GM19452 (cell line): ENCODE measurements around the gene ZNF777.
"Not testable (repeated sequence)": the region's sequence is repeated elsewhere in the genome, so short reads cannot be mapped to it uniquely, and the experiment has no call there.

Source experiments
- ATAC-seq: cut with Tn5 transposase; IDR thresholded peaks from one replicate; pipeline ENCODE4 v1.9.1; 2021; ENCODE audit not compliant: unreplicated experiment

ZNF777 gene

DNA sequence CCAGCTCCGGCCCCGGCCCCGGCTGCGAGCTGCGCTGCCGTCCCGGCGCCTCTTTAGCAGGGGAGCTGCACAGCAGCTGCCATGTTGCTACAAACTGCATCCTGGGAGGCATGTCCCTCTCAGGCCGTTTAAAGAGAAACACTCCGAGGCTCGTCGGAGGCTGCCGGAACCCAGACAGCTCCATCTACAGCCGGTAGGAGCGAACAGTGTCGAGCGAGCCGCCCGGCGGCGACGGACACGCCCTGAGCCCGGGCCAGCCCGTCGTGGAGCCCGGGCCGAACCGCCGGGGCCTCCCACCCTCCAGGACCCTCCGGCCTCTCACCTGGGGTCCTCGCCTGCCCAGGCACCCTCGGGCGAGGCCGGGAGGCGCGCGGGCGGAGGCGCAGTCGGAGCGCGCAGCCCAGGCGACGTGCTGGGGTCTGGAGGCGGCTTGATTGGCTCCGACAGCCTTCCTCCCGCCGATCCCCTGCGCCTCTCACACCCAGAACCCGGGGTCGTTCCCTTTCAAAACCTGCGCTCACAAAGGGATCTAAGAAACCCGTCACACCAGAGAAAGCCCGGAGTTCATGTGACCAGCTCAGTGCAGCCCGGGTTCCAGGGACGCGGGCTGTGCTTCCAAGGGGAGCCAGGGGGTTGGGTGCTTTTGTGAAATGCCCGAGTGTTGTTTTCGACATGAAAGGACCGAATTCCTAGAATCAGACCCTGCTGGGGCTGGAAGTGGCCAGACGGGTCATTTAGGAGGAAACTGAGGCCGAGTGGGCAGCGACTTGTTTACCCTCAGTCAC lies at the start of gene ZNF777:
Gene ZNF777, minus strand, starts transcription at position 570 of the 785 bp plus-strand sequence. CDS start 5,040 bp downstream, outside the sequence.
- ATAC-seq, result peak; percentile 95

DNA sequence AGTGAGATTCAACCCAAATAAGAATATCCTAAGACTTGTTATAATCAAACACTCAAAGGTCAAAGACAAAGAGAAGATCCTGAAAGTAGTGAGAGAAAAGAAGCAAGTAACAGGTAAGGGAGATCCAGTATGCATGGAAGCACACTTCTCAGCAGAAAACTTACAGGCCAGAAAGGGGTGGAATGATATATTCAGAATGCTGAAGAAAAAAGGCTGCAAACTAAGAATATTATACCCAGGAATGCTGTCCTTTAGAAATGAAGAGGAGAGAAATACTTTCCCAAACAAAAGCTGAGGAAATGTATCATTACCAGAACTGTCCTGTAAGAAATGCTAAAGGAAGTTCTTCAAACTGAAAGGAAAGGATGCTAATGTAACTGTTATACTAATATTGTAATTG lies 49.4 kb upstream of the ZNF777 start:
- ATAC-seq, result no peak

DNA sequence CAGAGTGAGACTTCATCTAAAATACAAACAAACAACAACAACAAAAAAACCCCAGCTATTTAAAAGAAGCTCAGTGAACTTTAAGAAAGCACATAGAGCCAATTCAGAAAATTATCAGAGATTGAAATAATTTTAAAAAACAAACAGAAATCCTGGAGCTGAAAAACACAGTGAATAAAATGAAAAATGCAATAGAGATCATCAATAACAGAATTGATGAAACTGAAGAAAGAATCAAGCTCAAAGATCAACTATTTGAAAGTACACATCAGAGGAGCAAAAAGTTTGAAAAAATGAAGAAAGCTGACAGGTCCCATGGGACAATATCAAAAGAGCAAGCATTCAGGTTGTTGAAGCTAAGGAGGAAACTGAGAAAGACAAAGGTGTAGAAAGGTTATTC lies 48.9 kb upstream of the ZNF777 start:
- ATAC-seq, result no peak

DNA sequence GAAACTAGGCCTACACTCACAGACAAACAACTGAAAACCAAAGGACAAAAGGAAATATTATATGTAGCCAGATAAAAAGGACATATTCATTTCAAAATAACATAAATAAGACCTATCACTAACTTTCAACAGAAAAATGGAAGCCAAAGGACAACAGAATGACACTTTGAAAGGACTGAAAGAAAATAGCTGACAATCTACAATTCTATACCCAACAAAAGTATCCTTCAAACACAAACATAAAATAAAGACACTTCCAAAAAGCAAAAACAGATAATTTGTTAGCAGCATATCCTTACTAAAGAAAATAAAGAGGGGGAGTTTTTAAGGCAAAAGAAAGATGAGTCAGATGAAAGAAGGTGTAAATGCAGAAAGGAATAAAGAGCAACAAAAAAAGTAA lies 44.7 kb upstream of the ZNF777 start:
- ATAC-seq, result no peak

DNA sequence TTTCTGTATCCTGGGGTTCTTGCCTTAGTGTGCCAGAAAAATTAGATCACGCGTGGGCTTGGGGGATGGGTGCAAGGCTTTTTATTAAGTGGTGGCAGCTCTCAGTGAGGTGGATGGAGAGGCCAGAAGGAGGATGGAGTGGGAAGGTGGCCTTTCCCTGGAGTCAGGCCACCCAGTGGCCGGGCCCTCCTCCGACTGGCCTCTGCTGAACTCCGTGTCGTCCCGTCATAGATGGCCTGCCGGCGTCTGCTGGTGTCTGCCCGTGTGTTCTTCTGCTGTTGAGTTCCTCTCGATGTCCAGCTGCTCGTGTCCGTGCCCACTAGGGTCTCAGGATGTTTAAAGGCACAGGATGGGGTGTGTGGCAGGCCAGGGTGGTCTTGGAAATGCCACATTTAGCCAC lies 40.8 kb upstream of the ZNF777 start:
- ATAC-seq, result no peak

DNA sequence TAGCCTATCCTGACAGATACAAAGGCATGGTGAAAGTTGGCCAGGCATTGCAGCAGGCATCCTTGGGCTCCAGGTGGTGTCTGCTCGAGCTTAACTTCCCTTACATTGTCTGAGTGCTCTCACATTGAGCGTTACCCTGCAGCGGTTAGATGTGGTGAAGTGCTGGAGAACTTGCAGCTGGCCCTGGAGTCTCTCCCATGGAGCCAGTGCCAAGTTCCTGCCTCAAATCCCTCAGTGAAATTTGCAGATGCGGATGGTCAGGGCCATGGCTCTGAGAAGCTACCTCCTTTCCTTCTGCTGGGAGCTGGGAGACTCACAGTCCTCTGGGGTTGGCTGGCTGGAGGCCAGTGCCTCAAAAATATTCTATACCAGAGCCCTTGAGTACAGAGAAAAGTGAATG lies 40.0 kb upstream of the ZNF777 start:
- ATAC-seq, result no peak

DNA sequence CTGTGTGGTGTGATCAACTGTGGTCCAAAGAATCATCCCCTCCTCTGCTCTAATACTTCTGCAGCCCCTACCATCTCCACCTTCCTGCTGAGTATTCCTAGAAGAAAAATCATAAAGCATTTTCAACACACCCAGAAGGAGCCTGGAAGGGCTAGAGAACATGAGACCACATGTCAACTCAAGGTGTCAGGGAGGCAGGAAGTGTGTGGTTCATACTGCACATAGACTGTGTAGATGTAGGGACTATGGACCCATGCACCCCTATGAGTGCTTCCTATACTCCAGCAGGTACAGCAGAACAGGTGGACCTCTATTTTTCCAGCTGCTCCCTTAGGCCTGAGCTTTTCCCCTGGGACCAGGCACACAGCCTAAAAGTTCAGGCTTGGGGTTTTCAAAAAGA lies 39.3 kb upstream of the ZNF777 start:
- ATAC-seq, result no peak

DNA sequence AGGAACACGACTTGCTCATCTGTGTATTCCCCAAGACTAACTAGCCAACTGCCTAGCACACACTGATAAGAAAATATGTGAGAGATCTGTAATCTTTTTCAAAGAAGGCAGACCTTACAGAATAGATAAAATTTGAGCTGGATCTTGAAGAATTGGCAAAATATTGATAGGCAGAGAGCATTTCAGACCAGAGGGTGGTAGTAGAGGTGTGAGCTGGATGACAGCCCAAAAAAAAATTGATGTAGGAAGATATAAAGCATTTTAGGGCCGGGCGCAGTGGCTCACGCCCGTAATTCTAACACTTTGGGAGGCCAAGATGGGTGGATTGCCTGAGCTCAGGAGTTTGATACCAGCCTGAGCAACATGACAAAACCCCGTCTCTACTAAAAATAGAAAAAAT lies 37.9 kb upstream of the ZNF777 start:
- no peak for ATAC-seq

DNA sequence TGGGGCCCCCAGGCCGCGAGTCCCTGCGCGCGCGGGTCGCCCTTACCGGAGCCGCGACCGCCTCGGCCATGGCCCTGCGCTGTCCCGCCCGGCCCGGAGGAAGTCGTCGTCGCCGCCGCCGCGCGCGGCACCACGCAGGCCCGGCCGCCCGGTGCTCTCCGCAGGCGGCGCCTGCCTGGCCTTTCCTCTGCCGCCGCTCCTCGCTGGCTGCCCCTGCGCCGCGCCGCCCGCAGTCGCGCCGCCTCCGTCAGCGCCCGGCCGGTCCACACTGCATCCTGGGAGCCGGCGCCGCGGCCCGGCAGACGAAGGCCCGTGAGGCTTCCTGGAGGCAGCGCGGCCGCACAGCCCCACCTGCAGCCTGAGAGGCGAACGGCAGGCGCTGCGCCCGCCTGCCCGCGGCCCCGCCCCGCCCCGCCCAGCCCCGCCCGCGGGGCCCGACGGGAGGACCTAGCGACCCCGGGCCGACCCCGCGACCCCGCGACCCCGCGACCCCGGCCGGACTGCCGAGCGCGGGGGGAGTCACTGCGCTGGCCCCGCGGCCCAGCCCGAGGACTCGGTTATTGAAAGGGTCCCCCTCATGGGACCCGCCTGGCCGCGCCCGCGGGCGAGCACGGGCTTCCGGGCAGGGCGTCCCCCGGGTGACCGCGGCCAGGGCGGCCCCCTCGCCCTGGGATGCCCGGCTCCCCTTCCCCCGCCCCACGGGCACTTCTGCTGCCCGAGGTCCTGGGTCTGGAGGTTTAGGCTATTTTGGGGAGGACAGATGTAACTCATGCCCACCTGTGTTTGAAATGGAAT lies 36.8 kb upstream of the ZNF777 start, which contains the start of gene ZNF746:
Gene ZNF746, minus strand, starts transcription at position 343 of the 795 bp plus-strand sequence. Its CDS starts 273 bp downstream, at position 70.
- peak; percentile 97 for ATAC-seq

DNA sequence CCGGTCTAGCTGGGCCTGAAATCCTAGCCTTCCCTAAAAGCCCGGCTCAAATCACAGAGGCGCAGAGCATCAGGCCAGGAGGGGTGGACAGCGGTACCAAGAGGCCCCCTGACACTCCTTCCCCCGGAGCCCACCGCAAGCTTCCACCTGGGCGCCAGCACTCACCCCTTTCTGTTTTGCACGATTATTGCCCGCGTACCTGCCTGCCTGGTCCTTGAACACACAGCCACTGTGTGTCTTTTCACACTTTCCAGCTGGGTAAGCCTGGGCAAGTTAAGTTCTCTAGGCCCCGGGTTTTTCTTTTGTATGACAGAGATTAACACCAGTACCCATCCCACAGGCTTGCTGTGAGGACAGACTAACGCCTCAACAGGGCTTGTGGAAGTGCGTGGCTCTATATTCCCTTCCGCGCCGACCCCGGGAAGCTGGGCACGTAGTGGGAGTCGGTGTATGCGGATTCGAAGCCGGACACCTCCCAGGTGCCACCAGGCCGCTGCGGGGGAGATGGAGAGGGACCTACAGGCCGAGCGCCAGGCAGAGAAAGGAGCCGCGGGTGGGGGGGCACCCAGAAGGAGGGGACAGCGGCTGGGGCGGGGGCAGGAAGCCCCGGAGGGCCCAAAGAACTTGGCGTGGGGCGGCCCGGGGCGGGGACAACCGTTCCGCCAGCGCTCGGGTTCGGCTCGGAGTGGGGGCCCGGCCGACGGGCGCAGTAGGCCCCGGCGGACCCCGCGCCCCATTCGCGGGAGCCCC lies 36.0 kb upstream of the ZNF777 start:
- ATAC-seq, result peak; percentile 24

DNA sequence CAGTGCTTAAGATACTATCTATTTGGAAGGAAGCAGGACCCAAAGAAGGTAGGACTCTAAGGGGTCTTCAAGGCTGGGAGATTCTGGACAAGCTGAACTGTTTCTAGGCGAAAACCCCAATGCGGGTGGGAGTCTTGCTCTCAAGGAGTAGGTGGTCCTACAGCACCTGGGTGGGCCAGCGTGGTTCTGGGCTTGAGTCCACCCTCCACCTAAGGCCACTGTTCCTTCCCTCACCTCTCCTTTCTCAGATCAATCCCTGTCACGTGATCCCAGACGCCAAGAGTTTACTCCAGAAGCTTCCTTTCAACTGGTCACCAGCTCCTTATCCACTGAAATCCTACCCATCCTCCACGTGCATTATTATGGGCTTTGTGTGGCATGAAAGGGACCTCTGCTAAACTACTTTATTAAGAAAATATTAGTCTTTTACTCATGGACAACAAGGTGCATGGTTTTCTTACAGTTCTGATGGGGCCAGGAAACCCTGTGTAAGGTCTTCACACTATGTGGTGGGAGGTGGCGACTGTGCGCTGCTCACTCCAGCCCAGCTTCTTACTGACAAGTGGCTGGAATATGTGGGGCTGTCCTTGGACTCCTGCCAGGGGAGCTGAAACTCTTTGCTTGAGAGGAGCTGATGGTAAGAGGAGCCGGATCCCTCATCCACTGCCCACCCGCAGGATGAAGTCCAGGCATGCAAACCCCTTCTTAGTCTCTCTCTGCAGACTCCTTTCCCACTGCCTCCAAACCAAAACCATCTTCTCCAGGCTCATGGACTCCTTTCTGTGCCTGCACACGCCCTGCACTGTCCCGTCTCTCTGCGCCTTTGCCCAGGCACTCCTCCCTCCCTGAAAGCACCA lies 35.2 kb upstream of the ZNF777 start:
- no peak for ATAC-seq

DNA sequence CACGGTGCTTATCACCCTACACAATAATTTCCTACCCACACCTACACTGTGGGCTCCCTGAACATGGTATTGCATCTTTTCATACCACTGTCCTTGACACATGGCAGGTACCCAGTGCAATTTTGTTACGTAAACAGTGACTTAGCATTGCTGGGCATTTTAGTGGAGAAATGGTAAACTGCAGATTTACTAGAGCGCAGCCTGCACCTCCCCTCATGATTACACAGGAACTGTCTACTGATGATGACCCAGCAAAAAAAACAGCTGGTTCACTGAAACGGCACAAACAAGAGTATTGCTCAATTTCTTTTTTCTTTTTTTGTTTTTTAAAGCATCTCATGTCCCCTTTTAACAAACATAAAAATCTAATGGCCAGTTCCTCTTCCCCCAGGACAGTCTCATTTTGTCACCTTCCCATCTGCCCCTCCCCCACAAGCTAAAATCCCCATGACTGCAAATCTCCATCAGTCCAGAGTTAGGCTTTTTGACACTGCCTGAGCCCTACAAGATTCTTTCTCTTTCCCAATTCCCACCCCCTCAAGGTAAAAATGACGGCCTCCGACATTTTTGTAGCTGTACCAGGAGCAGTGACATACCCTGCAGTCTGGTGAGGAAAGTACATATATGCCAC lies 34.0 kb upstream of the ZNF777 start:
- ATAC-seq, result no peak

DNA sequence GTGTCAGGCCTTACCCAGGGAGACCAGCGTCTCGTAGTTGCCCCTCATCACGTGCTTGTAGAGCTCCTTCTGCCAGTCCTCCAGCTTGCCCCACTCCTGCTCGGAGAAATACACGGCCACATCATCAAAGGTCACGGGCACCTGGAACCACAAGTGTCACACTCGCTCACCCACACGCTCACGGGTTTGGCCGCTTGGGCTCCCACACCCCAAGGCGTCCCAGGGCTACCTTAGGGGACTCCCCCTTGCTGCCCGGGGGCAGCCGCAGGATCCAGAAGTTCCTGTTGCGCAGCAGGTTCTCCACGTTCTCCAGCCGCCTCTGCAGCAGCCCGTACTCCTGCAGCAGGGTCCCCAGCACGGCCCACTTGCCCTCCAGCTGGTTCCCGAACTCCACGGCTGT lies 33.1 kb upstream of the ZNF777 start:
- not testable (repeated sequence) for ATAC-seq

DNA sequence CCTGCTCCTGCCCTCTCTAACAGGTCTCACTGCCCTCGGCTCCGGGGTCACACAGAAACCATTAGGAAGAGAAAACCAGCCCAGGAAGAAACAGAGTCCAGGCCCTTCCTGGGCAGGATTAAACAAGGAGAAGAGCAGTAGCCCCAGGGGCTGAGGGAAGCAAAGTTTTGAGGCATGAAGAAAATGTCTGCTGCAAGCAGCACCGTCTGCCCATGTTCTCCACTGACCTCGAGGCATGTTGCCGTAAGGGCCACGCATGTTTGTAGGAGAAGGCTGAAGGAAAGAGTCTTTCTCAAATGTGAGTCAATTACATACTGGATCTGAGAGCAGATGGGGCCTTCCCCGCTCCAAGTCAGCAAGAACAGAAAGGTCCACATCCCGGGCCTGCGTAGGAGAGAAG lies 32.5 kb upstream of the ZNF777 start:
- ATAC-seq, result no peak

DNA sequence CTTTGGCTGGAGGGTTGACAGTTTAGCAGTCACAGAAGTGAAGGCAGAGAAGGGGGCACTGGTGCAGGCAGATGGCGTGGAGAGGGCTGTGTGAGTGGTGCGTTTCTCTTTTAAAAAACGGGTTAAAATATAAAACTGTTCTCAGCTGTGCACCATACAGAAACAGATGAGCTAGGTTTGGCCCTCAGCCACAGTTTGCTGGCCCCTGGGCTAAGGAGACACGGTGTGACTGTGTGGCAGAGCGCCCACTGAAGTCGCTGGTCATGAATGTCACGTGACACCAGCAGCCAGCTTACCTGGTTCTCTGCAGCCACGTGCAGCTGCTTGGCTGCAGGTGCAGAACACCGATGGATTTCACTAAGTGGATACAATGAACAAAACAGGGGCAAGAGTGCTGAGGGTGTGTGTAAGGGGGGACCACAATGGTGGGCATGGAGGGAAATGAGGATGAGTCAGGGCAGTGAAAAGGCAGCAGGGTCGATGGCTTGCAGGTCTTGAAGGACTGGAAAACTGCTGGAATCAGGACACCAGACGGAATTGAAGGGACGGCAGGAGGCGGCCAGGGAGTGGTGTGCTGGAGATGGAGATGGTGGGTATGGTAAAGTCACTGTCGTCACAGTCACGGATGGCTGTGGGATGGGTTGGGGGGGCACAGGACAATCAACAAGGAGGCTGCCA lies 29.4 kb upstream of the ZNF777 start:
- no peak for ATAC-seq

DNA sequence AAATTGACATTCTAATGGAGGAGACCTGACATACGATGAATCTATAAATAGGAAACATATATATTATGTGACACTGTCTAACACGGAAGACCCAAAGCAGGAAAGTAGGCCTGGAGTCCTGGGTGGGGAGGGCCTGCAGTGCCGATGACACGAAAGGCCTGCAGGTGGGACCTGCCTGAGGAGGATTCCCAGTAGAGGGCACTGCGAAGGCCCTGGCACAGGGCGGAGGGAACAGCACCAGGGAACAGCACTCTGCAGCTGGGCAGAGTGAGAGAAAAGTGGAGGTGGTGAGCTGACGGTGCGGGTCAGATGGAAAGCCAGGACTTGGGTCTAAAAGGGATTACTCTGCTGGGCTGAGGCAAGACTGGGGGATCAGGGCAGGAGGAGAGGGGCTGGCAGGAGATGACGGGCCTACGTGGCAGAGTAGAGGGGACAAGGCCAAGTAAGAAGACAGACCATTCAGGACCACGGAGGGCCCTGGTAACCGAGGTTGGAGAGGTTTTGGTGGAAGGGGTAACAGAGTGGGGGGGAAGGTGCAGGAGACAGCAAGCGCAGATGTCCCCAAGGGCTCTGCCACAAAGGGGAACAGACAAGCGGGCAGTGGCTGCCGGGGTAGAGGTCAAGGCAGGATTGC lies 28.6 kb upstream of the ZNF777 start:
- ATAC-seq, result no peak

DNA sequence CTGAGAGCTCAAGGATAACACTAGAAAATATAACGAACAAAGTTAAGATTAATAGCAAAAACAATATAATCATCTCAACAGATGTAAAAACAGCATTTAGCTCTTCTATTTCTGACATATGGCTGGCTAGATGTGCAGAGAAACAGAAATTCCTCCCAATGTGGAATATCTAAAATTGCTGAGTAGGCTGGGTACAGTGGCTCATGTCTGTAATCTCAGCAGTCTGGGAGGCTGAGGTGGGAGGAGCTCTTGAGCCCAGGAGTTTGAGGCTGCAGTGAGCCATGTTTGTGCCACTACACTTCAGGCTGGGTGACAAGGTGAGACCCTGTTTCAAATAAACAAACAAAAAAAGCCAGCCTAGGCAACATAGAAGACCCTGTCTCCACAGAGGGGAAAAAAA lies 18.7 kb upstream of the ZNF777 start:
- ATAC-seq, result no peak

DNA sequence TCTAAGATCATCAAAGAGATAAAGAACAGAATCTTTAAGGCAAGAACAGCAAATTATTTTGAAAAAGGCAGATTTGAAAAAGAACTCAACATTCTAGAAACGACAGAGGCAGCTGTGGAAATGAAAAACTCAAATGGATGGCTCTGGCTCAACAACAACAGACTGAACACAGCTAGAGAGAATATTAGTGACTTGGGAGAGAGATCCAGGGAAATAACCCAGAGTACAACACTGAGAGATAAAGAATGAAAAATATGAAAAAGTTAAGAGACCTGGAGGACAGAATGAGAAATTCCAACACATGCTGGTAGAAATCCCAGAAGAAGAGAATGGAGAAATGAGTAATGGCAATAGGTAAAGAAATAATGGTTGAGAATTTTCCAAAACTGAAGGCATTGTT lies 17.9 kb upstream of the ZNF777 start:
- no peak for ATAC-seq
